H1 (cell line): ENCODE data around the gene ZFAND3.

Experiments used
- BCL11A ChIP-seq, 2 experiments: IDR thresholded peaks; one replicate each; pipeline ENCODE4 v1.6.1; 2011; ENCODE audit warnings: low read depth in 2 of 2, low read length in 2 of 2, mild to moderate bottlenecking in 2 of 2
- BRCA1 ChIP-seq: IDR thresholded peaks from 2 replicates; pipeline ENCODE4 v1.6.1; 2012; ENCODE audit warnings: low read depth, low read length, improper control_type of control experiment
- CBX5 ChIP-seq: fragments of 300-800, 300-1000 bp; sonication (generic); IDR thresholded peaks from 2 replicates; pipeline ENCODE4 v1.7.1; 2016; ENCODE audit warnings: antibody characterized with exemption, low read length, low read depth
- KDM1A ChIP-seq: fragments of 200-600, 300-600 bp; sonication (generic); IDR thresholded peaks from 2 replicates; pipeline ENCODE4 v1.7.1; 2016; ENCODE audit warnings: mild to moderate bottlenecking, low read length, borderline replicate concordance
- KDM4A ChIP-seq: IDR thresholded peaks from one replicate; pipeline ENCODE4 v1.7.1; 2012; ENCODE audit warnings: low read depth, mild to moderate bottlenecking, moderate library complexity, low read length, inconsistent platforms; ENCODE audit not compliant: severe bottlenecking
- RAD21 ChIP-seq, 2 experiments: IDR thresholded peaks in 1 of 2; conservative IDR thresholded peaks in 1 of 2; 2 replicates each; pipeline ENCODE4 v1.6.1; 2011; ENCODE audit warnings: low read depth in 2 of 2, low read length in 2 of 2, improper control_type of control experiment in 1 of 2, inconsistent platforms in 1 of 2, mild to moderate bottlenecking in 1 of 2, moderate library complexity in 1 of 2
- SP2 ChIP-seq: IDR thresholded peaks from 2 replicates; pipeline ENCODE4 v1.6.1; 2012; ENCODE audit warnings: mild to moderate bottlenecking, low read length, inconsistent platforms
- SP4 ChIP-seq: IDR thresholded peaks from 2 replicates; pipeline ENCODE4 v1.6.1; 2012; ENCODE audit warnings: low read length, inconsistent platforms
- TF ChIP-seq, protein P1 (sequence below): IDR thresholded peaks from 2 replicates; pipeline ENCODE4 v1.6.1; 2011; ENCODE audit warnings: low read length, improper control_type of control experiment
- TF ChIP-seq, protein P2 (sequence below), 3 experiments: IDR thresholded peaks; 1 replicate in 2 of 3; 2 replicates in 1 of 3; pipeline versions ENCODE4 v1.5.1 to v1.6.1; 2011; ENCODE audit warnings: low read length in 3 of 3, mild to moderate bottlenecking in 3 of 3, inconsistent platforms in 2 of 3, low read depth in 1 of 3, moderate library complexity in 1 of 3; ENCODE audit not compliant: insufficient read depth in 1 of 3; ENCODE audit errors: control extremely low read depth in 1 of 3

DNA sequence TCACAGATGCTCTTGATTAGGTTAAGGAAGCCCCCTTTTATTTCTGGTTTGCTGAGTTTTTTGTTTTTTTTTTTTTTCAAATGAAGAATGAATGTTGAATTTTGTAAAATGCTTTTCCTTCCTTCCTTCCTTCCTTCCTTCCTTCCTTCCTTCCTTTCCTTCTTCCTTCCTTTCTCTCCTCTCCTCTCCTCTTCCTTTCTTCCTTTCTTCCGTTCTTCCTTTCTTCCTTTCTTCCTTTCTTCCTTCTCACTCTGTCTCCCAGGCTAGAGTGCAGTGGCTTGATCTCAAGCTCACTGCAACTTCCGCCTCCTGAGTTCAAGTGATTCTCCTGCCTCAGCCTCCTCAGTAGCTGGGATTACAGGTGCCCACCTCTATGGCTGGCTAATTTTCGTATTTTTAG lies 158.2 kb downstream of the ZFAND3 start:
- TF ChIP-seq, protein P1, sequence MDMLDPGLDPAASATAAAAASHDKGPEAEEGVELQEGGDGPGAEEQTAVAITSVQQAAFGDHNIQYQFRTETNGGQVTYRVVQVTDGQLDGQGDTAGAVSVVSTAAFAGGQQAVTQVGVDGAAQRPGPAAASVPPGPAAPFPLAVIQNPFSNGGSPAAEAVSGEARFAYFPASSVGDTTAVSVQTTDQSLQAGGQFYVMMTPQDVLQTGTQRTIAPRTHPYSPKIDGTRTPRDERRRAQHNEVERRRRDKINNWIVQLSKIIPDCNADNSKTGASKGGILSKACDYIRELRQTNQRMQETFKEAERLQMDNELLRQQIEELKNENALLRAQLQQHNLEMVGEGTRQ: no peak
- TF ChIP-seq SP2: no peak
- no peak for TF ChIP-seq BCL11A (IDR thresholded peaks at IDR 0.05; ENCODE audit: low read depth in 2 of 2, low read length in 2 of 2)
- TF ChIP-seq KDM4A: no peak
- TF ChIP-seq, protein P2, sequence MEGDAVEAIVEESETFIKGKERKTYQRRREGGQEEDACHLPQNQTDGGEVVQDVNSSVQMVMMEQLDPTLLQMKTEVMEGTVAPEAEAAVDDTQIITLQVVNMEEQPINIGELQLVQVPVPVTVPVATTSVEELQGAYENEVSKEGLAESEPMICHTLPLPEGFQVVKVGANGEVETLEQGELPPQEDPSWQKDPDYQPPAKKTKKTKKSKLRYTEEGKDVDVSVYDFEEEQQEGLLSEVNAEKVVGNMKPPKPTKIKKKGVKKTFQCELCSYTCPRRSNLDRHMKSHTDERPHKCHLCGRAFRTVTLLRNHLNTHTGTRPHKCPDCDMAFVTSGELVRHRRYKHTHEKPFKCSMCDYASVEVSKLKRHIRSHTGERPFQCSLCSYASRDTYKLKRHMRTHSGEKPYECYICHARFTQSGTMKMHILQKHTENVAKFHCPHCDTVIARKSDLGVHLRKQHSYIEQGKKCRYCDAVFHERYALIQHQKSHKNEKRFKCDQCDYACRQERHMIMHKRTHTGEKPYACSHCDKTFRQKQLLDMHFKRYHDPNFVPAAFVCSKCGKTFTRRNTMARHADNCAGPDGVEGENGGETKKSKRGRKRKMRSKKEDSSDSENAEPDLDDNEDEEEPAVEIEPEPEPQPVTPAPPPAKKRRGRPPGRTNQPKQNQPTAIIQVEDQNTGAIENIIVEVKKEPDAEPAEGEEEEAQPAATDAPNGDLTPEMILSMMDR (IDR thresholded peaks at IDR 0.05; ENCODE audit: control extremely low read depth in 1 of 3, insufficient read depth in 1 of 3, low read depth in 1 of 3, low read length in 3 of 3): no peak
- TF ChIP-seq KDM1A: no peak
- no peak for TF ChIP-seq RAD21 (IDR thresholded peaks at IDR 0.05 in 1 of 2, conservative IDR thresholded peaks at IDR 0.05 in 1 of 2; ENCODE audit: low read depth in 2 of 2, low read length in 2 of 2)
- TF ChIP-seq SP4: no peak
- TF ChIP-seq BRCA1: no peak
- TF ChIP-seq CBX5: no peak
